K562 (cell line): Measurements from ENCODE around the gene UBR3. TPM values are rescaled to one million over a fixed set of nuclear protein-coding genes. Genes with fewer than 3 reads are reported as not detected.

Experiments used
- ATAC-seq: fragments of 200-7000 bp; cut with Tn5 transposase; 3 replicates; pipeline ENCODE4 v1.9.1; 2020; ENCODE audit warnings: moderate library complexity
- BruUV-seq: library from RNA; stranded (reverse); fragments of 400-500 nt; replicated peaks from 2 replicates; lab custom pipeline; 2021; lab: Mats Ljungman, UMichigan
- CTCF ChIA-PET: fragments of 300-600 bp; formaldehyde crosslinking; extraction: SDS; loops from one replicate; lab custom pipeline; 2021; ENCODE audit warnings: low intra/inter-chr PET ratio; lab: Yijun Ruan, JAX
- POLR2A ChIA-PET: fragments of 300-600, 350-650 bp; sonication (Branson Sonifier 250); formaldehyde crosslinking; extraction: SDS; loops from one replicate; lab custom pipeline; 2021; ENCODE audit warnings: antibody characterized with exemption, inconsistent platforms; lab: Yijun Ruan, JAX
- DNase-seq, 4 experiments: peaks; one replicate each; pipeline versions ENCODE4 v3.0.0 to v3.0.0-alpha.2; 2011 to 2018; ENCODE audit warnings: low spot score in 3 of 4, mixed read lengths in 3 of 4; ENCODE audit errors: extremely low read depth in 1 of 4
- FAIRE-seq: peaks from 2 replicates; lab custom pipeline; 2011; peaks lifted over from hg19 to GRCh38; lab: Jason Lieb, UNC
- H2AFZ ChIP-seq: 2 replicates; pipeline ENCODE4 v1.6.0; 2011; ENCODE audit warnings: low read depth, low read length, control low read depth, inconsistent platforms
- H3K27ac ChIP-seq: fragments of 200-600 bp; 3 replicates; pipeline ENCODE4 v1.8.0; 2011; ENCODE audit warnings: low read depth, mild to moderate bottlenecking, control low read depth, inconsistent platforms, low read length, moderate library complexity, mixed read lengths; ENCODE audit errors: extremely low read depth
- H3K27me3 ChIP-seq, 2 experiments: fragments of 300-600 bp in 1 of 2; 2 replicates in 1 of 2; 3 replicates in 1 of 2; pipeline versions ENCODE4 v1.6.0 to v1.8.0; 2011; ENCODE audit warnings: inconsistent platforms in 2 of 2, low read length in 2 of 2, mild to moderate bottlenecking in 1 of 2, mixed read lengths in 1 of 2, moderate library complexity in 1 of 2; ENCODE audit not compliant: control insufficient read depth in 2 of 2, insufficient read depth in 2 of 2
- H3K36me3 ChIP-seq: fragments of 300-600 bp; 3 replicates; pipeline ENCODE4 v1.8.0; 2011; ENCODE audit warnings: mild to moderate bottlenecking, low read length, inconsistent platforms; ENCODE audit not compliant: control insufficient read depth, insufficient read depth
- H3K4me1 ChIP-seq, 2 experiments: fragments of 200-600 bp in 1 of 2; replicated peaks in 1 of 2; 2 replicates in 1 of 2; 3 replicates in 1 of 2; pipeline versions ENCODE4 v1.5.1 to v1.8.0; 2011; ENCODE audit warnings: inconsistent platforms in 2 of 2, low read length in 2 of 2, mild to moderate bottlenecking in 1 of 2, mixed read lengths in 1 of 2, moderate library complexity in 1 of 2; ENCODE audit not compliant: control insufficient read depth in 2 of 2, insufficient read depth in 2 of 2
- H3K4me2 ChIP-seq: 2 replicates; pipeline ENCODE4 v1.6.1; 2011; ENCODE audit warnings: low read length, control low read depth, inconsistent platforms, mixed read lengths; ENCODE audit not compliant: insufficient read depth
- H3K4me3 ChIP-seq: fragments of 200-600 bp; sonication (generic), shearing (Covaris generic); 2 replicates; pipeline ENCODE4 v1.5.1; 2016; ENCODE audit warnings: control low read depth, inconsistent platforms
- H3K79me2 ChIP-seq: fragments of 200-600 bp; 3 replicates; pipeline ENCODE4 v1.8.0; 2011; ENCODE audit warnings: low read length, inconsistent platforms; ENCODE audit not compliant: control insufficient read depth, insufficient read depth
- H3K9ac ChIP-seq, 2 experiments: 2 replicates each; pipeline versions ENCODE4 v1.6.0 to v1.6.1; 2011; ENCODE audit warnings: low read depth in 2 of 2, low read length in 2 of 2, control low read depth in 1 of 2, inconsistent platforms in 1 of 2, mild to moderate bottlenecking in 1 of 2, mixed read lengths in 1 of 2; ENCODE audit not compliant: insufficient read depth in 1 of 2
- H3K9me1 ChIP-seq: one replicate; pipeline ENCODE4 v1.6.0; 2011; ENCODE audit warnings: inconsistent platforms, mild to moderate bottlenecking, low read length, moderate library complexity; ENCODE audit not compliant: control insufficient read depth, insufficient read depth
- H3K9me3 ChIP-seq: replicated peaks from 2 replicates; pipeline ENCODE4 v1.5.1; 2011; ENCODE audit warnings: low read depth, low read length, inconsistent platforms; ENCODE audit not compliant: control insufficient read depth, insufficient read depth
- H4K20me1 ChIP-seq: replicated peaks from 2 replicates; pipeline ENCODE4 v1.6.1; 2011; ENCODE audit warnings: low read length, inconsistent platforms, mixed read lengths; ENCODE audit not compliant: control insufficient read depth, insufficient read depth
- CGGBP1 ChIP-seq: fragments of 250-450 bp; sonication (Bioruptor Pico); IDR thresholded peaks from 2 replicates; pipeline ENCODE4 v1.9.0; 2021; ENCODE audit warnings: mild to moderate bottlenecking
- FOXP4 ChIP-seq: sonication (generic); formaldehyde crosslinking; IDR thresholded peaks from 2 replicates; pipeline ENCODE4 v1.8.0; 2022; ENCODE audit warnings: mild to moderate bottlenecking, missing genetic modification reagents, borderline replicate concordance
- HIVEP1 ChIP-seq: fragments of 250-450 bp; sonication (Bioruptor Pico); IDR thresholded peaks from 2 replicates; pipeline ENCODE4 v1.4.0; 2020; ENCODE audit warnings: mild to moderate bottlenecking
- NEUROD1 ChIP-seq: fragments of 150-350 bp; IDR thresholded peaks from 2 replicates; pipeline ENCODE4 v1.6.1; 2014; ENCODE audit warnings: borderline replicate concordance, low read length, low read depth; ENCODE audit not compliant: partially characterized antibody
- NFRKB ChIP-seq: fragments of 450-650 bp; IDR thresholded peaks from 2 replicates; pipeline ENCODE4 v1.6.1; 2016; ENCODE audit warnings: low read depth
- PHB ChIP-seq: fragments of 250-450 bp; sonication (Bioruptor Pico); IDR thresholded peaks from 2 replicates; pipeline ENCODE4 v1.5.0; 2021
- SREBF1 ChIP-seq: fragments of 150-350 bp; IDR thresholded peaks from 2 replicates; pipeline ENCODE4 v1.6.1; 2014; ENCODE audit warnings: antibody characterized with exemption, low read depth, low read length, borderline replicate concordance
- TRIM24 ChIP-seq, 2 experiments: fragments of 450-650 bp; IDR thresholded peaks; 2 replicates each; pipeline ENCODE4 v1.6.1; 2016
- WHSC1 ChIP-seq: IDR thresholded peaks from one replicate; pipeline ENCODE4 v1.6.1; 2012; ENCODE audit warnings: low read length, control low read depth, inconsistent platforms
- ZNF174 ChIP-seq: fragments of 250-450 bp; sonication (Bioruptor Pico); IDR thresholded peaks from 2 replicates; pipeline ENCODE4 v1.4.0; 2020; ENCODE audit warnings: mild to moderate bottlenecking
- ZNF41 ChIP-seq: fragments of 250-450 bp; sonication (Bioruptor Pico); conservative IDR thresholded peaks from 2 replicates; pipeline ENCODE4 v1.4.0; 2020; ENCODE audit warnings: mild to moderate bottlenecking
- WGBS: fragments of 100-300 bp; shearing (Covaris generic); methylation state at CpG from one replicate; pipeline ENCODE4 v1.1.6; 2016; ENCODE audit warnings: low coverage, mixed read lengths; ENCODE audit not compliant: insufficient coverage; ENCODE audit errors: missing lambda C conversion rate; 5-methylcytosine and 5-hydroxymethylcytosine counted together
- in situ Hi-C: fragments of 300-500 bp; cut with MboI; formaldehyde crosslinking; loops from 4 replicates; pipeline ENCODE4 v1.15.0; 2018; ENCODE audit warnings: inconsistent platforms, mixed read lengths
- intact Hi-C: fragments of 100-400 bp; cut with micrococcal nuclease; formaldehyde crosslinking; loops from 2 replicates; pipeline ENCODE4 v1.14.2; 2022
- polyA plus RNA-seq, 8 experiments: library from polyadenylated mRNA; depleted of rRNA in 4 of 8; stranded (reverse) in 5 of 8; unstranded in 3 of 8; fragments of >200 nt; fragmentation: Nextera tagmentation in 2 of 8; fragmentation: Illumina TruSeq in 1 of 8; extraction: Ambion mirVana in 2 of 8; extraction: Trizol in 1 of 8; gene quantifications; 2 replicates each; pipeline versions ENCODE4 v1.2.1 to v1.2.3, GENCODE V29; 2011 to 2014; ENCODE audit warnings: inconsistent platforms in 1 of 8, missing spikeins in 1 of 8
- total RNA-seq, 7 experiments: library from RNA; depleted of rRNA in 6 of 7; stranded (reverse); fragments of >200 nt in 6 of 7; fragmentation: Illumina TruSeq in 2 of 7; extraction: Trizol in 2 of 7; gene quantifications; 2 replicates each; pipeline versions ENCODE4 v1.2.1 to v1.2.3, GENCODE V29; 2011 to 2021; ENCODE audit warnings: low replicate concordance in 1 of 7
- TF ChIP-seq, protein P1 (sequence below), 2 experiments: IDR thresholded peaks; 2 replicates each; pipeline ENCODE4 v1.6.1; 2011; ENCODE audit warnings: borderline replicate concordance in 1 of 2, control low read depth in 1 of 2, low read depth in 1 of 2, low read length in 1 of 2, mild to moderate bottlenecking in 1 of 2, mixed read lengths in 1 of 2, moderate library complexity in 1 of 2; ENCODE audit not compliant: insufficient read depth in 1 of 2, insufficient read length in 1 of 2, poor library complexity in 1 of 2, severe bottlenecking in 1 of 2; ENCODE audit errors: extremely low read depth in 1 of 2
- TF ChIP-seq, protein P2 (sequence below): fragments of 450-650 bp; formaldehyde crosslinking; IDR thresholded peaks from 2 replicates; pipeline ENCODE4 v1.4.0; 2020; ENCODE audit warnings: mild to moderate bottlenecking, mixed read lengths

Gene UBR3
- total and polyA plus RNA-seq, 9 of the 15 experiments (the other 6 are each of a cell fraction or from before 2014, with no cell fraction given): 14.4 to 63.5 (median 40.4) TPM

DNA sequence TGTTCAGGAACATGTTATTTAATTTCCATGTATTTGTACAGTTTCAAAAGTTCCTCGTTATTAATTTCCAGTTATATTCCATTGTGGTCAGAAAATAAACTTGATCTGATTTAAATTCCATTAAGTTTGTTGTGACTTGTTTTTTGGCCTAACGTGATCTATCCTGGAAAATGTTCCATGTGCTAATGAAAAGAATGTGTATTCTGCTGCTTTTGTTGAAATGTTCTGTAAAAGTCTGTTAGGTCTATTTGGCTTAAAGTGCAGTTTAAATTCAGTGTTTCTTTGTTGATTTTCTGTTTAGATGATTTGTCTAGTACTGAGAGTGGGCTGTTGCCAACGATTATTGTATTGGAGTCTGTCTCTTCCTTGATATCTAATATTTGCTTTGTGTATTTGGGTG lies 148.0 kb downstream of the UBR3 start:
- Histone ChIP-seq H3K4me2 (no peak overlapping the region), H2AFZ (no peak overlapping the region), H3K27ac (no peak overlapping the region), H3K9me1 (no peaks in the 10 kb centered on the region), H3K9me3 (no peaks in the 10 kb centered on the region; the same call in 1 of the 2 replicates), H3K4me1 (peaks cover 0 to 11% of the 10 kb centered on the region in 2 experiments; a peak in 3 of 5 replicates), H3K4me3 (no peak overlapping the region), H3K27me3 (no peaks in the 10 kb centered on the region), H3K9ac (no peak overlapping the region), H3K36me3 (peaks cover 17% of the 10 kb centered on the region; the same call in 2 of the 3 replicates), H4K20me1 (no peaks in the 10 kb centered on the region), H3K79me2 (peaks cover 22% of the 10 kb centered on the region; the same call in 2 of the 3 replicates)
- ChIA-PET CTCF (no interaction called here), POLR2A (no interaction called here)
- 93% methylated on average over 3 of the region's 3 CpGs for WGBS
- FAIRE-seq: no peak
- no TSS peak for BruUV-seq
- intact Hi-C loops (no loop called here), in situ Hi-C loops (no loop called here)
- ATAC-seq: no peak
- no peak for TF ChIP-seq HIVEP1 (CRISPR knock-in tag)
- TF ChIP-seq ZNF174: no peak
- no peak for TF ChIP-seq NFRKB
- no peak for TF ChIP-seq PHB
- TF ChIP-seq FOXP4 (CRISPR knock-in tag): no peak
- TF ChIP-seq SREBF1: no peak
- TF ChIP-seq, protein P1, sequence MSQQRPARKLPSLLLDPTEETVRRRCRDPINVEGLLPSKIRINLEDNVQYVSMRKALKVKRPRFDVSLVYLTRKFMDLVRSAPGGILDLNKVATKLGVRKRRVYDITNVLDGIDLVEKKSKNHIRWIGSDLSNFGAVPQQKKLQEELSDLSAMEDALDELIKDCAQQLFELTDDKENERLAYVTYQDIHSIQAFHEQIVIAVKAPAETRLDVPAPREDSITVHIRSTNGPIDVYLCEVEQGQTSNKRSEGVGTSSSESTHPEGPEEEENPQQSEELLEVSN (IDR thresholded peaks at IDR 0.05; ENCODE audit: borderline replicate concordance in 1 of 2, extremely low read depth in 1 of 2, insufficient read depth in 1 of 2, insufficient read length in 1 of 2, low read depth in 1 of 2, low read length in 1 of 2, poor library complexity in 1 of 2, severe bottlenecking in 1 of 2): no peak
- TF ChIP-seq, protein P2, sequence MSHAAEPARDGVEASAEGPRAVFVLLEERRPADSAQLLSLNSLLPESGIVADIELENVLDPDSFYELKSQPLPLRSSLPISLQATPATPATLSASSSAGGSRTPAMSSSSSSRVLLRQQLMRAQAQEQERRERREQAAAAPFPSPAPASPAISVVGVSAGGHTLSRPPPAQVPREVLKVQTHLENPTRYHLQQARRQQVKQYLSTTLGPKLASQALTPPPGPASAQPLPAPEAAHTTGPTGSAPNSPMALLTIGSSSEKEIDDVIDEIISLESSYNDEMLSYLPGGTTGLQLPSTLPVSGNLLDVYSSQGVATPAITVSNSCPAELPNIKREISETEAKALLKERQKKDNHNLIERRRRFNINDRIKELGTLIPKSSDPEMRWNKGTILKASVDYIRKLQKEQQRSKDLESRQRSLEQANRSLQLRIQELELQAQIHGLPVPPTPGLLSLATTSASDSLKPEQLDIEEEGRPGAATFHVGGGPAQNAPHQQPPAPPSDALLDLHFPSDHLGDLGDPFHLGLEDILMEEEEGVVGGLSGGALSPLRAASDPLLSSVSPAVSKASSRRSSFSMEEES (CRISPR knock-in tag): no peak
- no peak for TF ChIP-seq NEUROD1
- no peak for TF ChIP-seq ZNF41
- no peak for TF ChIP-seq CGGBP1 (CRISPR knock-in tag)
- no peak for TF ChIP-seq WHSC1
- no peak for TF ChIP-seq TRIM24 (IDR thresholded peaks at IDR 0.05)
- DNase-seq: no peak
